Transverse colon (tissue), 4 donors: ENCODE results near the gene ADGRE1.

ENCODE experiments used
- EP300 ChIP-seq: sonication (generic); formaldehyde crosslinking; IDR thresholded peaks from one replicate; pipeline ENCODE4 v1.6.1; 2017; ENCODE audit warnings: antibody characterized with exemption, low read depth
- POLR2A ChIP-seq: fragments of 450-650 bp; IDR thresholded peaks from one replicate; pipeline ENCODE4 v1.6.1; 2016; ENCODE audit warnings: antibody characterized with exemption, mild to moderate bottlenecking, moderate library complexity
- POLR2AphosphoS5 ChIP-seq, 3 donors: sonication (generic); formaldehyde crosslinking; IDR thresholded peaks; one replicate each; pipeline ENCODE4 v1.6.1; 2016; ENCODE audit warnings: antibody characterized with exemption in 3 of 3
- TF ChIP-seq, protein P1 (sequence below), 5 experiments: fragments of 200-600 bp in 3 of 5; fragments of 450-650 bp in 2 of 5; sonication (generic) in 3 of 5; IDR thresholded peaks; 1 replicate in 2 of 5; 2 replicates in 3 of 5; pipeline ENCODE4 v1.5.1; 2016 to 2017; ENCODE audit warnings: antibody characterized with exemption in 5 of 5, inconsistent platforms in 3 of 5, mild to moderate bottlenecking in 2 of 5, moderate library complexity in 1 of 5

DNA sequence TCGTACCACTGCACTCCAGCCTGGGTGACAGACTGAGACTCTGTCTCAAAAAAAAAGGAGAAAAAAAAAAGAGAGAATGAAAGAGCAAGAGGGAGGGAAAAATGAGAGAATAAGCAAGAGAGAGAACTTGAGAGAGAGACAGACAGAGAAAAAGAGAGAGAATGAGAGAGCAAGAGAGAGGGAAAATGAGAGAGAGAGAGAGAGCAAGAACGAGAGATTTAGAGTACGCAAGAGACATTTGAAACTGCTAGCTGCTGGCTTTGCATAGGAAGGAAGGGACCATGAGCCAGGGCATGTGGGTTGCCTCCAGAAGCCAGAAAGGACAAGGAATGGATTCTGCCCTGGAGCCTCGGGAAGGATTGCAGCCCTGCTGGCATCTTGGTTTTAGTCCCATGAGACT lies 9.6 kb upstream of the ADGRE1 start:
- TF ChIP-seq POLR2A (no peak), POLR2AphosphoS5 (IDR thresholded peaks at IDR 0.05) (no peak), EP300 (no peak)
- TF ChIP-seq, protein P1, sequence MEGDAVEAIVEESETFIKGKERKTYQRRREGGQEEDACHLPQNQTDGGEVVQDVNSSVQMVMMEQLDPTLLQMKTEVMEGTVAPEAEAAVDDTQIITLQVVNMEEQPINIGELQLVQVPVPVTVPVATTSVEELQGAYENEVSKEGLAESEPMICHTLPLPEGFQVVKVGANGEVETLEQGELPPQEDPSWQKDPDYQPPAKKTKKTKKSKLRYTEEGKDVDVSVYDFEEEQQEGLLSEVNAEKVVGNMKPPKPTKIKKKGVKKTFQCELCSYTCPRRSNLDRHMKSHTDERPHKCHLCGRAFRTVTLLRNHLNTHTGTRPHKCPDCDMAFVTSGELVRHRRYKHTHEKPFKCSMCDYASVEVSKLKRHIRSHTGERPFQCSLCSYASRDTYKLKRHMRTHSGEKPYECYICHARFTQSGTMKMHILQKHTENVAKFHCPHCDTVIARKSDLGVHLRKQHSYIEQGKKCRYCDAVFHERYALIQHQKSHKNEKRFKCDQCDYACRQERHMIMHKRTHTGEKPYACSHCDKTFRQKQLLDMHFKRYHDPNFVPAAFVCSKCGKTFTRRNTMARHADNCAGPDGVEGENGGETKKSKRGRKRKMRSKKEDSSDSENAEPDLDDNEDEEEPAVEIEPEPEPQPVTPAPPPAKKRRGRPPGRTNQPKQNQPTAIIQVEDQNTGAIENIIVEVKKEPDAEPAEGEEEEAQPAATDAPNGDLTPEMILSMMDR (IDR thresholded peaks at IDR 0.05) = no peak
